Measurements from ENCODE around the gene BORCS6.

Gene BORCS6

DNA sequence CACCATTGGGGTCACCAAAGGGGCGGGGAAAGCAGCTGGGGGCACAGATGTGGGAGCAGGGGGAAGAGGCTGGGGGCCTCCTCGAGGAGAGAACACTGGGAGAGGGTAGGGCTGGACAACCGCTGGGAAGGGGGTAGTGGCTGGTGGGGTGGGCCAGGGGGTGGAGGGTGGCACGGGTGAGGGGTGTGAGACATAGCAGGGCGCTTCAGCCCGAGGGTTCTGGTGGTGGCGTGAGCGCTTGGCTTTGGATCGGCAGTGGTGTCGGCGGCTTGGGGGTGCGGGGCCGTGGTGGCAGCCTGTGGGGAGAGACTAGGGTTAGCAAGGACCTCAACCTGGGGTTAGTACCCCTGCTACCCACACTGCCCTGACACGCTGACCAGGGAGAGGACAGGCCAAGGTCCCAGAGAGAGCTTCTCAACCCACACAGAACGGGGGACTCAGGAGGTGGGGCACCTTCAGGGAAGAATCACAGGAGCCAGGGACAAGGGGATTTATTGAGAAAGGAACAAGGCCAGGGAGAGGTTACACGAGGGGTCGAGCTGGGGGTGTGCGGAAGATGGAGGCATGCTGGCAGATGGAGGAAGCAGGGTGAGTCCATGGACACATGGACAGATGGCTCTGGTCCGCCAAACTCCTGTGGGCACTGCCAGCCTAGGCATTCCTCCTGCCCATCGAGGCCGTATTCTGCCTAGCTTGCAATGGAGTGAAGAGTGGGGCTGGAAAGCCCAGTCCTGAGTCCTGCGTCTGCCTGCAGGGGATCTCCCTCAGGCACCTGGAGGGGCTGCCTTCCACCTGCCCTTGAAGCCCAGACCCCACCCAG, 46.2 kb downstream of the BORCS6 start:
- no peak for DNase-seq (ENCODE audit: low read depth in 4 of 4, low spot score in 1 of 4)

DNA sequence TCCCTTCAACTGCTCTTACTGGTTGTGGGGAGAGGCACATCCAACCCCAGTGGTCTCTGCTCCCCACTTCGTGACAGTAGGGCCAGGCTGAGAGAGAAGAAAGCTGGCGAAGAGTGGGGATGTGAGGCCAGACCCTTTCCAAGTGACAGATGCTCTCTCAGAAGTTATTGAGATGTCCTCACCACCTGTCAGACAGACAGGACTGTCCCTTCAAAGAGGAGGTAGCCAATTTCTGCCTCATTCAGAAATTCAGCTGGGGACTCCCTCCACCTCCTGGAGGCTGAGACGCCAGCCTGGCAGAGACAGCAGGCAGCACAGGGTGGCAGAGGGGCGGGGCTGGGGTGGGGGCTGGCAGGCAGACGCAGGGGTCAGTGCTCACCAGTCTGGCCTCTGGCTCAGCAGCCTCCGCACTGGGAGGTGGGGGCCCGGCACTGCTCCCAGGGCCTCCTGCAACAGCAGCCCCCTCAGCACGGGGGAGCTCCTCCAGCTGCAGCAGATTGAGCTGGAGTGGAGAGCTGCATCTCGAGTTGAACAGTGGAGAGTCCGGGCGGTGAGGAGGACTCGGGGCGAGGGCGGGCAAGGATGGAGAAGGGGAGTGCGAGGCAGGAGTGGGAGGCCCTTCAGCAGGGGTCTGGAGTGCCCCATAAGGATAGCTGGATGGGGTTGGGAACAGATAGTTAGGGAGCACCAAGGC, 46.9 kb downstream of the BORCS6 start:
- no peak for DNase-seq (ENCODE audit: low read depth in 4 of 4, low spot score in 1 of 4)

DNA sequence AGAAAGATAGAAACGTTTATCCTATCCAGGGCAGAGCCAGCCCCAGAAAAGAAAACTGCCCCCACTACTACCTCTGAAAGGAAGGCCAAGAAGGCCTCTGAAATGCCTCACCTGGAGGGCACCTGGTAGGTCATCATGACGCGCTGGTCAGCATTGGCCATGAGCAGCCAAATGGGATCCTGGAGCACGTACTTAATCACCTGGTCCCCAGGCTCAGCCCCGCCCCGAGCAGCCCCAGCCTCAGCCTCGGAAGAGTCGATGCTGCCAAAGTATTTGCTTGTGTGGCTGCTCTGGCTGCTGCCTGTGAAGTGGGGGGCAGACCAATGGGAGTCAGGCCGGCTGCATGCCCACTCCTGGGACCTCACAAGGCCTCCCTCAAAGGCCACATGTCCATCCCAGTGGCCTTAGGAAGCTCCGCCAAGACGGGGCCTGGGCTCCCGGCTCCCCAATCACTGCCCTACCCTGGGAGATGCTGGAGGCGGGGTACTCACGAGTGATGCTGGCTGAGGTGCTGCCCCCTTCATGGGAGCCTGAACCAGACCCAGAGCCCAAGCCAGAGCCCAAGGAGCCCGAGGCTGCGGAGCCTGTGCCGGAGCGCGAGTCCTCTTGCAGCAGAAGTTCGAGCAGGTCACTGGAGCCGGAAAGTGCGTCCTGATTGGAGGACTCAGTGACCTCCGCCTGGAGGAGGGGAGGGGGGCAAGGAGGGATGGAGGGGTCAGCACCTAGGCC, 47.7 kb downstream of the BORCS6 start:
- DNase-seq (ENCODE audit: low read depth in 4 of 4, low spot score in 1 of 4): no peak

DNA sequence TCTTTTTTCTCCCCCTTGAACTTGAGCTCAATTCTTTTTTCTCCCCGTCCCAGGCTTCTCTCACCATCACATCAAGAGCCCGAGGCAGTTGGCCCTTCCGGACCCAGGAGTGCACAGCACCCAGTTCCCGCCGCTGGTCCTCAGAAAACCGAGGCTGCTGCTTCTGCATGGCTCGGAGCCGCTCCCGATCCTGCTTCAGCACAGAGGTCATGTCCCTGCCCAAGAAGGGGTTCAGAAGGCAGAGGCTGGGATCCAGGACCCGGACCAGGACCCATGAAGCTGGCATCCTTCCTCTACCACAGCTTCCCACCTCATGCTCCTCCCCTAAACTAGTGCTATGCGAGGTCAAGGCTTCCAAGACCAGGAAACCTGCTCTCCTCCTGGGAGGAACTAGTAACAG, 48.2 kb downstream of the BORCS6 start:
- no peak for DNase-seq (ENCODE audit: low read depth in 4 of 4, low spot score in 1 of 4)

DNA sequence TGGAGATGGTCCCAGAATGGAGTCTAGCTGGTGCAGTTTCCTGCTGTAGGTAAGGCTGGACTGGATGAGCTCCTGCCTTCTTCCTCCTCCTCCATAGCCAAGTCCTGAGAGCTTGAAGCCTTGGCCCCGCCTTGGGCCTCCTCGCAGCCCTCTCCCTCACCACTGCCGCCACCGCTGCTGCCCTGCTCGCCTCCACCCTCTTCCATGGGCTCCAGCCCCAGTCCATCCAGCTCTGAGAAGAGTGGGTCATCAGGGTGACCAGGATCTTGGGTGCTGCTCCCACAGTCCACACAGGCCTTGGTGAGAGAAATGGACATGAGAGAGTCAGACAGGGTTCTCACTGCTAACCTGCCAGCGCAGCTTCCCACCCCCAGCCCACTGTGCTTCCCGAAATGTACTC, 48.9 kb downstream of the BORCS6 start:
- no peak for DNase-seq (ENCODE audit: low read depth in 4 of 4, low spot score in 1 of 4)

DNA sequence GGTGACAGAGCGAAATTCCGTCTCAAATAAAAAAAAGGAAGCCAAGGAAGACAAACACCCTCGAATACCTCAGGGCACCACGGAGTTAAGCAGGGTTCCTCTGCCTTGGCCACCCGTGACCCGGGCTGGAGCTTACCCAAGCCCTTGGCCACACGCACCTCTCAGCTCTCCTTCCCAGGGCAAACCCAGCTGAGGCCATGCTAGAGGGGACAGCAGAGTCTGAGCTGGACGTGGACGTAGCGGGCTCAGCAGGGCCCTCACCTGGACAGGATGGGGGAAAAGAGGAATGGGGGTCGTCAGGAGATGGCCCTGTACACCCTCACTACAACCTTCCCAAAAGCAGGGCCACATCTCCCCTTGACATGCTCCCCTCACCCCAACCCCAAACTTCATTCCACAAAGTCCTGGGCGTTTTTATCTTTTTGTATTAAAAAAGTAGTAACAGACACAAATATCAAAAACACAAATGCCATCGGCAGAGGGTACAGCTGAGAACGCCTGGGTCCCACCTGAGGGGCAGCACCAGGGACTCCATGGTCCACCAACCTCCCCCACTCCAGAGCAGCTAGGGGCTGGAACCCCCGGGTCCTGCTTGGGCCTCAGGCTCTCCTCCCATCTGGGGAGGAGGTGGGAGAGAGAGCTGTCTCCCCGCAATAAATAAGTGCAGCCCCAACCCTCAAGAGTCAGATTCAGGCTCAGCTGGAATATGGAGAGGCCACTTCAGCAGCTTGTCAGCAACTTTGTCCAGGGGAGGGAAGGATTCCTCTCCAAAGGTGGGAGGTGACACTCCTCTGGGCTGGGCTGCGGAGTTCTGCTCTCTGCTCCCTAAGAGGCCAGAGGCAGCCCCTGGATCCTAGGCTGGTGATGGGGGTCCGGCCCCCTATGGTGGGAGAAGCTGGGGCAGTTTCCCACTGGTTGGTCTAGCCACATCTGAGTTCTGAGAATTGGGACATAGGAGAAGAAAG, 49.6 kb downstream of the BORCS6 start:
- no peak for DNase-seq (ENCODE audit: low read depth in 4 of 4, low spot score in 1 of 4)

DNA sequence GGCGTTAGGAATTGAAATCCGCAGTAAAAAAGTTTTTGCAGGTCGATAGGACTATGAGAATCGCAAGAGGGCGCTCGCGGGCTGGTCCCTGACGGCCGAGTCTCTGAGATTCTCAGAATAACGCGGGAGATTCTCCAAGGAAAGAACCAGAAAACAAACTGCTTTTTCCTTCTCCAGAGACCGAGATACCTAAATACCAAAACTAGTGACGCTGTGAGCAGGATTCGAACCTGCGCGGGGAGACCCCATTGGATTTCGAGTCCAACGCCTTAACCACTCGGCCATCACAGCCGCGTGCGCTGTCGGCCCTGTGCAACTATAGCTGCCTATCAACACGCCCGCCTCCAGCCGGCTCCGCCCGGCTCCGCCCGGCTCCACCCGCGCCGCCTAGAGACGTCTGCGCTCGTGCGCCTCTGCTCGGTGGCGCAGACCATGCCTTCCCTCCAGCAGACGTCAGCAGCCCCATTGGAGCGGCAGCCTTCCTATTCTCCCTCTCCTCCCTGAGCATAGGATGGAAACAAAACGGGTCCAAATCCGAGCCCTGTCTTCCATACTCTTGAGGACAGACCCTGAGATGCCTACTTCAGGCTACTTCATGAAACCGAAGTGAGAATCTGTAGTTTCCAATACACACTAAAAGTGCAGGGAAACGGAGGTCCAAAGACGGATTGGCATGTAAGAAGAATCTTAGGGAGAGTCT, 51.2 kb downstream of the BORCS6 start:
- peak; percentile 91 to 97 (median 96) for DNase-seq (ENCODE audit: low read depth in 4 of 4, low spot score in 1 of 4)

DNA sequence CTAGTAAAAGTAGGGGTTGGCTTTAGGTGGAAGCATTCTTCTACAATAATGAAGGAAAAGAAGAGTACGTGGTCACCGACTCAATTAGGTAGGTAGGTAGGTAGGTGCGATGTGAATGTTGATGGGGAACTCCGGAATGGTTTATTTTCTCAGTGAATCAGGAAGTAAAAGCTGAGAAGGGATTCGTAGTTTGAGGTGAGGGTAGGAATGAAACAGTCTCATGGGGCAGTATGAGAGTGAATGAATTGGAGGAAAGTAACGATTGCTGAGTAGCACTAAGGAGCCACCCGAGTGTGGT, 51.7 kb downstream of the BORCS6 start:
- no peak for DNase-seq (ENCODE audit: low read depth in 4 of 4, low spot score in 1 of 4)

Measured in stimulated activated CD4-positive, alpha-beta T cell treated with anti-CD3 and anti-CD28 coated beads, Interleukin-1b, Interleukin-23, amount 100 ng/mL, for 24 hours (primary cell).